ENCODE results near the gene SLC25A21. TPM values are rescaled to one million over a fixed set of nuclear protein-coding genes. Genes with fewer than 3 reads are reported as not detected.

SLC25A21 gene
- total and polyA plus RNA-seq, 10 donors: 0.06 to 1.1 (median 0.22) TPM; not detected in 2

DNA sequence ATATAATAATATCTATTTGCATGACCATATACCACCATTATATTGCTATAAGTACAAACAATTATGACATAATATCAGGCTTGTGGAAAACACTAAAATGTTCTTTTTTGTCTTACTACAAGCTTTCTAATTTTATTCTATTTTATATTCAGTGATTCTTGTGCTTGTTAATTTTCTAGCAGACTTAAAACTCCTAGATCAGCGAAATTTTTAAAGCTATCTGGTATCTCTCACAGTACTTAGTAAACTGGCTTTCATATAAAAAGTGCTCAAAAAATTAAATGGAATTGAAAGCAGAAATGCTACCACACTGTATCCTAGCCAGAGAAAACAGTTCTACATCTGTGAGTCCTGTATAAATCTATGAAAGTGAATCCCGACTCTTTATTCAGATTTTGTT is 405.4 kb downstream of the SLC25A21 start:
- no peak for DNase-seq
- WGBS, 5 donors: 52 to 82% (median 73%) methylated on average over 2 of the region's 2 CpGs
- Histone ChIP-seq H3K36me3 (no peaks in the 10 kb centered on the region), H3K4me3 (no peak overlapping the region), H3K4me1 (no peaks in the 10 kb centered on the region), H3K27me3 (replicated peaks in 1 of 7) (no peaks in the 10 kb centered on the region), H3K27ac (no peak overlapping the region), H3K9me3 (no peaks in the 10 kb centered on the region)
- TF ChIP-seq POLR2A (IDR thresholded peaks at IDR 0.05): no peak
- TF ChIP-seq, protein P1, sequence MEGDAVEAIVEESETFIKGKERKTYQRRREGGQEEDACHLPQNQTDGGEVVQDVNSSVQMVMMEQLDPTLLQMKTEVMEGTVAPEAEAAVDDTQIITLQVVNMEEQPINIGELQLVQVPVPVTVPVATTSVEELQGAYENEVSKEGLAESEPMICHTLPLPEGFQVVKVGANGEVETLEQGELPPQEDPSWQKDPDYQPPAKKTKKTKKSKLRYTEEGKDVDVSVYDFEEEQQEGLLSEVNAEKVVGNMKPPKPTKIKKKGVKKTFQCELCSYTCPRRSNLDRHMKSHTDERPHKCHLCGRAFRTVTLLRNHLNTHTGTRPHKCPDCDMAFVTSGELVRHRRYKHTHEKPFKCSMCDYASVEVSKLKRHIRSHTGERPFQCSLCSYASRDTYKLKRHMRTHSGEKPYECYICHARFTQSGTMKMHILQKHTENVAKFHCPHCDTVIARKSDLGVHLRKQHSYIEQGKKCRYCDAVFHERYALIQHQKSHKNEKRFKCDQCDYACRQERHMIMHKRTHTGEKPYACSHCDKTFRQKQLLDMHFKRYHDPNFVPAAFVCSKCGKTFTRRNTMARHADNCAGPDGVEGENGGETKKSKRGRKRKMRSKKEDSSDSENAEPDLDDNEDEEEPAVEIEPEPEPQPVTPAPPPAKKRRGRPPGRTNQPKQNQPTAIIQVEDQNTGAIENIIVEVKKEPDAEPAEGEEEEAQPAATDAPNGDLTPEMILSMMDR (IDR thresholded peaks at IDR 0.05 in 8 of 11, conservative IDR thresholded peaks at IDR 0.05 in 3 of 11): no peak
- intact Hi-C loops (cut with DNase I; ENCODE audit: low total_unique reads): no loop called here

DNA sequence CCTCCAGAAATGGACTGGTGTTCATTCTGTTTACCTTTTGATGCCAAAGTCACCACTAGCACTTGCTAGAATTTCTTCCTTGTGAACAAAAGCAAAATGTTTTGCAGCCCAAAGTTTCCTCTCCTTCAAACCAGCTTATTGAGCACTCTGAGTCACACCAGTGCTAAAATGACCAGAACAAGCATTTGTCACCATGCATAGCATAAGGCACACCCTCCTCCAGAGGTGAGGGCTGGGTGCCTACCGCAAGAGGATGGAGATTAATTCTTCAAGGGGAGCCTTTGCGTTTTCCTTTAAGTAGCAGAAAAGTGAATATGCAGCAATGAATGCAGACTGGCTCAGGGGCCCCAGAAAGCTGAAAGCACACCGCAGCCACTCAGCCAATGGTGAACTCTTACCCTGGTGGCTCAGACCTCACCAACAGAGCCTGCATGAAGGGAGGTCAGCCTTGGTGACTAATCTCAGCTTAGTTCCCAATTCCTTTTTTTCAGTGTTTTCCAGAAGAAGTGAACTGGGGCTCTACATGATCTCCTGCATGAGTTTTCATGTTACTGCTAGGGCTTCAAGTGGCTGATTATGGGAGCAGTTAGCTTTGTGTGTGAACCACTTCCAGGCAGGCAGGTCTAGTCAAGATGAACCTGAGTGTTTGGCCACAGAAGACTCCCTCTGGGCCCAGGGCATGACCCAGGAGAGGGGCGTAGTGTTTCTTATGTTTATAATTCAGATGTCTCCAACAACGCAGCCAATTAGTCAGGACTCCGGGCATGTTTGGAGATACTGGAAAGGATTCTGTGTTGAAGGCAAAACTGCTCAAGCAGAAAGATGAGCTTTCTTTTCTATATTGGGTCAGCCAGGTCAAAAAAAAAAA is 414.4 kb downstream of the SLC25A21 start:
- H3K4me1 ChIP-seq: no peaks in the 10 kb centered on the region
- DNase-seq: no peak
- no peaks in the 10 kb centered on the region for H3K36me3 ChIP-seq
- H3K27me3 ChIP-seq (replicated peaks in 1 of 7): no peaks in the 10 kb centered on the region
- 73 to 81% (median 74%) methylated on average over 6 of the region's 6 CpGs for WGBS, 5 donors
- H3K27ac ChIP-seq: no peak overlapping the region
- TF ChIP-seq, protein P1 (IDR thresholded peaks at IDR 0.05 in 8 of 11, conservative IDR thresholded peaks at IDR 0.05 in 3 of 11): no peak
- no peak for TF ChIP-seq POLR2AphosphoS5 (IDR thresholded peaks at IDR 0.05)
- no peak for TF ChIP-seq POLR2A (IDR thresholded peaks at IDR 0.05)
- intact Hi-C loops (cut with DNase I; ENCODE audit: low total_unique reads): no loop called here
- H3K4me3 ChIP-seq: no peak overlapping the region
- peaks cover 0 to 15% (median 4%) of the 10 kb centered on the region in 8 donors for H3K9me3 ChIP-seq

DNA sequence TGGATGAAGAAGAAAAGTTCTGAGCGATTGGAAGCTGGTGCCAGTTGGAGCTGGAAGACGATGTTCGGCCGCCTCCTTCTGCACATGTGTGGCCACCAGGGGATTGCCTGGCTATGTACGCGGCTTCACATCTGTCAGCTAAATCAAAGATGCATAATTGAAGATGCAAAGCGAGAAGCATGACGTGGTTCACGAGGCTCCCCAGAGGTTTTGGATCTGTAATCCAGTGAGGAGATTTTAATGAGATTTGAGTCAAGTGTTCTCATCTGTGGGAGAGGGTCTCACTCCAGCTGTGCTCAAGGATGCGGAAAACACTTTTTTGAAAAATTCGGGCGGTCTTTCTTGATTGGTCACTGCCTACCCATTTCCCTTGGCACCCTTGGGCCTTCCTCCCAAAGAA is 416.2 kb downstream of the SLC25A21 start:
- 87 to 95% (median 93%) methylated on average over 12 of the region's 12 CpGs for WGBS, 5 donors
- DNase-seq: no peak
- Histone ChIP-seq H3K4me1 (no peaks in the 10 kb centered on the region), H3K36me3 (no peaks in the 10 kb centered on the region), H3K4me3 (no peak overlapping the region), H3K27ac (no peak overlapping the region), H3K27me3 (replicated peaks in 1 of 7) (no peaks in the 10 kb centered on the region), H3K9me3 (peaks cover 0 to 24% (median 6%) of the 10 kb centered on the region in 8 donors)
- TF ChIP-seq, protein P1 (IDR thresholded peaks at IDR 0.05 in 8 of 11, conservative IDR thresholded peaks at IDR 0.05 in 3 of 11): no peak
- intact Hi-C loops (cut with DNase I; ENCODE audit: low total_unique reads): no loop called here

DNA sequence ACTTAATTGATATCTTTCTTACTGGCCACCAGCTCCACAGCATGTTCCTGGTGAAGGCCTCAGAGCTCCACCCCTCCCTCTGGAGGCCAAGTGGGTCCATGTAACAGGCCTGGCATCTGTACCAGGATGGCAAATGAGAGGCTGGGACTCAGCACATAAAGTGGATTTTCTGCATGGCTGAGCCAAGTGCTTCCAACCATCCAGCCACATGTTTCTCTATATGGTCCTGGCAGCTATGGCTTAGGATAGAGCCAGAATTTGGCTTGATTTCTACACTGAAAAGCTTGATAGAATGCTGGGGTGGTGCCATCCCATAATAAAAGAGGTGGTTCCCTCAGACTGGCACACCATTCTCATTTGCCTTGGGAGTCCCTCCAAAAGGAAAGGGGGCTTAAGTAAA is 416.6 kb downstream of the SLC25A21 start:
- no peak for DNase-seq

More for the DNA sequence above, 416.6 kb downstream of the SLC25A21 start:
- Histone ChIP-seq H3K27ac (no peak overlapping the region), H3K9me3 (peaks cover 0 to 24% (median 6%) of the 10 kb centered on the region in 8 donors), H3K4me1 (no peaks in the 10 kb centered on the region), H3K27me3 (replicated peaks in 1 of 7) (no peaks in the 10 kb centered on the region), H3K36me3 (no peaks in the 10 kb centered on the region), H3K4me3 (no peak overlapping the region)
- TF ChIP-seq POLR2AphosphoS5 (IDR thresholded peaks at IDR 0.05) (no peak), POLR2A (IDR thresholded peaks at IDR 0.05) (no peak)
- TF ChIP-seq, protein P1 (IDR thresholded peaks at IDR 0.05 in 8 of 11, conservative IDR thresholded peaks at IDR 0.05 in 3 of 11): no peak
- intact Hi-C loops (cut with DNase I; ENCODE audit: low total_unique reads): no loop called here
